Measurements from ENCODE around the gene HOXD10.

The HOXD10 gene

GRCh38 chr2:176093898-176094249 lies 22.7 kb upstream of the HOXD10 start:
- no peak overlapping the region for H3K4me2 ChIP-seq (ENCODE audit: low read length, poor library complexity, severe bottlenecking)
- H3K14ac ChIP-seq (ENCODE audit: low read length in 2 of 2) = no peak overlapping the region
- H3K27ac ChIP-seq (ENCODE audit: low read length, poor library complexity, severe bottlenecking) = no peak overlapping the region
- H2BK15ac ChIP-seq (ENCODE audit: low read depth, poor library complexity, severe bottlenecking) = no peak overlapping the region
- no peak overlapping the region for H3K9ac ChIP-seq (ENCODE audit: low read length)
- no peak overlapping the region for H2AFZ ChIP-seq (ENCODE audit: low read depth, low read length)
- H2BK5ac ChIP-seq (ENCODE audit: low read depth, low read length, poor library complexity, severe bottlenecking) = no peak overlapping the region
- no peak overlapping the region for H3K4me3 ChIP-seq (ENCODE audit: insufficient read depth in 1 of 2, low read depth in 1 of 2, low read length in 2 of 2)
- peaks cover 11% of the 10 kb centered on the region for H3K4me1 ChIP-seq (ENCODE audit: control insufficient read depth, insufficient read depth, low read depth, low read length)
- peaks cover 89 to 96% of the 10 kb centered on the region in 2 experiments for H3K27me3 ChIP-seq (ENCODE audit: control insufficient read depth in 1 of 2, insufficient read depth in 1 of 2, low read length in 2 of 2)
- H3K36me3 ChIP-seq (ENCODE audit: control insufficient read depth in 1 of 2, insufficient read depth in 2 of 2, low read depth in 1 of 2, low read length in 2 of 2) = no peaks in the 10 kb centered on the region
- no peak overlapping the region for H2AK5ac ChIP-seq (ENCODE audit: low read length, severe bottlenecking)
- H2BK12ac ChIP-seq (ENCODE audit: low read length in 2 of 2) = no peak overlapping the region
- no peak overlapping the region for H4K8ac ChIP-seq (ENCODE audit: low read length)
- H4K91ac ChIP-seq (ENCODE audit: low read length) = no peak overlapping the region
- WGBS = 4% methylated on average over 2 of the region's 8 CpGs
- H3K79me1 ChIP-seq (replicated peaks; ENCODE audit: low read length, poor library complexity, severe bottlenecking) = no peaks in the 10 kb centered on the region
- H3K18ac ChIP-seq (ENCODE audit: low read depth in 1 of 2, low read length in 2 of 2) = no peak overlapping the region
- peaks cover 3% of the 10 kb centered on the region for H3K9me3 ChIP-seq (ENCODE audit: control insufficient read depth, low read length)
- no peak overlapping the region for H3K4ac ChIP-seq (ENCODE audit: low read depth in 1 of 2, low read length in 2 of 2)
- no peak for DNase-seq
- H3K23ac ChIP-seq (ENCODE audit: low read length in 2 of 2) = no peak overlapping the region
- H2BK120ac ChIP-seq (ENCODE audit: low read depth, low read length) = no peak overlapping the region

- Histone ChIP-seq H3K9ac (ENCODE audit: low read length) (no peak overlapping the region), H3K23ac (ENCODE audit: low read length in 2 of 2) (no peak overlapping the region), H3K27me3 (ENCODE audit: control insufficient read depth in 1 of 2, insufficient read depth in 1 of 2, low read length in 2 of 2) (peaks cover 89 to 96% of the 10 kb centered on the region in 2 experiments), H4K91ac (ENCODE audit: low read length) (no peak overlapping the region), H3K18ac (ENCODE audit: low read depth in 1 of 2, low read length in 2 of 2) (no peak overlapping the region), H3K9me3 (ENCODE audit: control insufficient read depth, low read length) (peaks cover 3% of the 10 kb centered on the region), H3K4ac (ENCODE audit: low read depth in 1 of 2, low read length in 2 of 2) (no peak overlapping the region), H2BK12ac (ENCODE audit: low read length in 2 of 2) (no peak overlapping the region), H3K79me1 (replicated peaks; ENCODE audit: low read length, poor library complexity, severe bottlenecking) (no peaks in the 10 kb centered on the region), H2BK15ac (ENCODE audit: low read depth, poor library complexity, severe bottlenecking) (no peak overlapping the region), H3K4me2 (ENCODE audit: low read length, poor library complexity, severe bottlenecking) (no peak overlapping the region), H3K4me1 (ENCODE audit: control insufficient read depth, insufficient read depth, low read depth, low read length) (peaks cover 11% of the 10 kb centered on the region), H3K27ac (ENCODE audit: low read length, poor library complexity, severe bottlenecking) (no peak overlapping the region), H2AK5ac (ENCODE audit: low read length, severe bottlenecking) (no peak overlapping the region), H4K8ac (ENCODE audit: low read length) (no peak overlapping the region), H3K14ac (ENCODE audit: low read length in 2 of 2) (no peak overlapping the region), H3K4me3 (ENCODE audit: insufficient read depth in 1 of 2, low read depth in 1 of 2, low read length in 2 of 2) (no peak overlapping the region), H3K36me3 (ENCODE audit: control insufficient read depth in 1 of 2, insufficient read depth in 2 of 2, low read depth in 1 of 2, low read length in 2 of 2) (no peaks in the 10 kb centered on the region), H2AFZ (ENCODE audit: low read depth, low read length) (no peak overlapping the region), H2BK5ac (ENCODE audit: low read depth, low read length, poor library complexity, severe bottlenecking) (no peak overlapping the region), H2BK120ac (ENCODE audit: low read depth, low read length) (no peak overlapping the region)
- WGBS = 5% methylated on average over 11 of the region's 12 CpGs
- DNase-seq = no peak
These were observed 22.2 kb upstream of the HOXD10 start for GRCh38 chr2:176094349-176094748.

GRCh38 chr2:176095421-176095820 lies 21.2 kb upstream of the HOXD10 start:
- no peak overlapping the region for H4K8ac ChIP-seq (ENCODE audit: low read length)
- H3K27me3 ChIP-seq (ENCODE audit: control insufficient read depth in 1 of 2, insufficient read depth in 1 of 2, low read length in 2 of 2) = peaks cover 89 to 96% of the 10 kb centered on the region in 2 experiments
- no peak overlapping the region for H2BK5ac ChIP-seq (ENCODE audit: low read depth, low read length, poor library complexity, severe bottlenecking)
- no peak overlapping the region for H3K23ac ChIP-seq (ENCODE audit: low read length in 2 of 2)
- H3K4ac ChIP-seq (ENCODE audit: low read depth in 1 of 2, low read length in 2 of 2) = no peak overlapping the region
- no peak overlapping the region for H2BK12ac ChIP-seq (ENCODE audit: low read length in 2 of 2)
- no peak for DNase-seq
- H3K9ac ChIP-seq (ENCODE audit: low read length) = no peak overlapping the region
- 39% methylated on average over 5 of the region's 5 CpGs for WGBS
- H3K4me2 ChIP-seq (ENCODE audit: low read length, poor library complexity, severe bottlenecking) = no peak overlapping the region
- no peak overlapping the region for H3K27ac ChIP-seq (ENCODE audit: low read length, poor library complexity, severe bottlenecking)
- peaks cover 15% of the 10 kb centered on the region for H3K4me1 ChIP-seq (ENCODE audit: control insufficient read depth, insufficient read depth, low read depth, low read length)
- no peaks in the 10 kb centered on the region for H3K36me3 ChIP-seq (ENCODE audit: control insufficient read depth in 1 of 2, insufficient read depth in 2 of 2, low read depth in 1 of 2, low read length in 2 of 2)
- no peak overlapping the region for H2BK15ac ChIP-seq (ENCODE audit: low read depth, poor library complexity, severe bottlenecking)
- no peak overlapping the region for H4K91ac ChIP-seq (ENCODE audit: low read length)
- no peak overlapping the region for H3K18ac ChIP-seq (ENCODE audit: low read depth in 1 of 2, low read length in 2 of 2)
- no peak overlapping the region for H2AK5ac ChIP-seq (ENCODE audit: low read length, severe bottlenecking)
- H2AFZ ChIP-seq (ENCODE audit: low read depth, low read length) = no peak overlapping the region
- no peak overlapping the region for H3K4me3 ChIP-seq (ENCODE audit: insufficient read depth in 1 of 2, low read depth in 1 of 2, low read length in 2 of 2)
- H3K9me3 ChIP-seq (ENCODE audit: control insufficient read depth, low read length) = peaks cover 3% of the 10 kb centered on the region
- H3K79me1 ChIP-seq (replicated peaks; ENCODE audit: low read length, poor library complexity, severe bottlenecking) = no peaks in the 10 kb centered on the region
- no peak overlapping the region for H2BK120ac ChIP-seq (ENCODE audit: low read depth, low read length)
- H3K14ac ChIP-seq (ENCODE audit: low read length in 2 of 2) = no peak overlapping the region

GRCh38 chr2:176096243-176096985 lies 20.2 kb upstream of the HOXD10 start:
- Histone ChIP-seq H3K36me3 (ENCODE audit: control insufficient read depth in 1 of 2, insufficient read depth in 2 of 2, low read depth in 1 of 2, low read length in 2 of 2) (no peaks in the 10 kb centered on the region), H2BK5ac (ENCODE audit: low read depth, low read length, poor library complexity, severe bottlenecking) (no peak overlapping the region), H3K18ac (ENCODE audit: low read depth in 1 of 2, low read length in 2 of 2) (no peak overlapping the region), H2AFZ (ENCODE audit: low read depth, low read length) (no peak overlapping the region), H3K4me2 (ENCODE audit: low read length, poor library complexity, severe bottlenecking) (peak overlapping the region; percentile 60), H2BK12ac (ENCODE audit: low read length in 2 of 2) (no peak overlapping the region), H3K79me1 (replicated peaks; ENCODE audit: low read length, poor library complexity, severe bottlenecking) (no peaks in the 10 kb centered on the region), H3K4me3 (ENCODE audit: insufficient read depth in 1 of 2, low read depth in 1 of 2, low read length in 2 of 2) (peak overlapping the region in 1 of 2 experiments; percentile 77), H3K4ac (ENCODE audit: low read depth in 1 of 2, low read length in 2 of 2) (no peak overlapping the region), H3K14ac (ENCODE audit: low read length in 2 of 2) (no peak overlapping the region), H2BK120ac (ENCODE audit: low read depth, low read length) (no peak overlapping the region), H2AK5ac (ENCODE audit: low read length, severe bottlenecking) (no peak overlapping the region), H4K8ac (ENCODE audit: low read length) (no peak overlapping the region), H3K23ac (ENCODE audit: low read length in 2 of 2) (no peak overlapping the region), H3K4me1 (ENCODE audit: control insufficient read depth, insufficient read depth, low read depth, low read length) (peaks cover 15% of the 10 kb centered on the region), H4K91ac (ENCODE audit: low read length) (no peak overlapping the region), H3K9ac (ENCODE audit: low read length) (no peak overlapping the region), H3K27me3 (ENCODE audit: control insufficient read depth in 1 of 2, insufficient read depth in 1 of 2, low read length in 2 of 2) (peaks cover 91 to 96% of the 10 kb centered on the region in 2 experiments), H2BK15ac (ENCODE audit: low read depth, poor library complexity, severe bottlenecking) (no peak overlapping the region), H3K9me3 (ENCODE audit: control insufficient read depth, low read length) (peaks cover 3% of the 10 kb centered on the region), H3K27ac (ENCODE audit: low read length, poor library complexity, severe bottlenecking) (no peak overlapping the region)
- DNase-seq = peak; percentile 38
- 9% methylated on average over 14 of the region's 16 CpGs for WGBS

Data from mesenchymal stem cell (in vitro differentiated cells and primary cell).